ENCODE data around the gene RNF26.

GRCh38 chr11:119319700-119320239 is 14.6 kb upstream of the RNF26 start:
- TF ChIP-seq, protein P1, sequence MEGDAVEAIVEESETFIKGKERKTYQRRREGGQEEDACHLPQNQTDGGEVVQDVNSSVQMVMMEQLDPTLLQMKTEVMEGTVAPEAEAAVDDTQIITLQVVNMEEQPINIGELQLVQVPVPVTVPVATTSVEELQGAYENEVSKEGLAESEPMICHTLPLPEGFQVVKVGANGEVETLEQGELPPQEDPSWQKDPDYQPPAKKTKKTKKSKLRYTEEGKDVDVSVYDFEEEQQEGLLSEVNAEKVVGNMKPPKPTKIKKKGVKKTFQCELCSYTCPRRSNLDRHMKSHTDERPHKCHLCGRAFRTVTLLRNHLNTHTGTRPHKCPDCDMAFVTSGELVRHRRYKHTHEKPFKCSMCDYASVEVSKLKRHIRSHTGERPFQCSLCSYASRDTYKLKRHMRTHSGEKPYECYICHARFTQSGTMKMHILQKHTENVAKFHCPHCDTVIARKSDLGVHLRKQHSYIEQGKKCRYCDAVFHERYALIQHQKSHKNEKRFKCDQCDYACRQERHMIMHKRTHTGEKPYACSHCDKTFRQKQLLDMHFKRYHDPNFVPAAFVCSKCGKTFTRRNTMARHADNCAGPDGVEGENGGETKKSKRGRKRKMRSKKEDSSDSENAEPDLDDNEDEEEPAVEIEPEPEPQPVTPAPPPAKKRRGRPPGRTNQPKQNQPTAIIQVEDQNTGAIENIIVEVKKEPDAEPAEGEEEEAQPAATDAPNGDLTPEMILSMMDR (IDR thresholded peaks at IDR 0.05; ENCODE audit: low read length): no peak
- TF ChIP-seq EZH2 (IDR thresholded peaks at IDR 0.05; ENCODE audit: borderline replicate concordance, low read length): no peak

Data from OCI-LY1 (cell line).